ENCODE results near the gene ELK3. TPM values are rescaled to one million over a fixed set of nuclear protein-coding genes. Genes with fewer than 3 reads are reported as not detected.

Gene ELK3
- total RNA-seq, 1 donor from 2014 or later = 3.7 TPM

DNA sequence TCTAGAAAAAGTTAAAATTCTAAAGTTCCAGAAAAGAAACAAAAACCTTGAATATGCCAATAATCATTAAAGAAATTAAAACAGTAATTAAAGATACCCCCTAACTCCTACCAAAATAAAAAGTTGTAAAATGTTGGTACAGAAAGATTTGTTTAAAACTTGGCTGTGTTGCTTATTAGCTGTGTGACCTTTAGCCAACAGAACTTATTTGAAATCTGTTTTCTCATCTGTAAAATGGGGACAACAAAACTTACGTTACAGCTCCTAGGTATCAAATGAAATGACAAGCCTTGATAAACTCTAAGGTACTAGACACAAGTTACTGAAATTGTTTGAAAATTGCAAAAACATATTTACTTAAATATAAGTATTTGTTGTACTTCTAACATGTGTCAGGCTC lies 71.7 kb downstream of the ELK3 start:
- no peaks in the 10 kb centered on the region for H3K4me1 Mint-ChIP-seq (ENCODE audit: low read depth, unreplicated experiment)
- no peak overlapping the region for H3K4me3 Mint-ChIP-seq (ENCODE audit: unreplicated experiment)
- H3K27me3 Mint-ChIP-seq (ENCODE audit: unreplicated experiment) = peaks cover 8% of the 10 kb centered on the region
- H3K9me3 Mint-ChIP-seq (ENCODE audit: unreplicated experiment) = no peaks in the 10 kb centered on the region
- H3K27ac Mint-ChIP-seq (ENCODE audit: unreplicated experiment) = no peak overlapping the region
- no peak for DNase-seq
- TF ChIP-seq CTCF (IDR thresholded peaks at IDR 0.05; ENCODE audit: partially characterized antibody, unreplicated experiment) = no peak
- no peaks in the 10 kb centered on the region for H3K36me3 Mint-ChIP-seq (ENCODE audit: unreplicated experiment)

DNA sequence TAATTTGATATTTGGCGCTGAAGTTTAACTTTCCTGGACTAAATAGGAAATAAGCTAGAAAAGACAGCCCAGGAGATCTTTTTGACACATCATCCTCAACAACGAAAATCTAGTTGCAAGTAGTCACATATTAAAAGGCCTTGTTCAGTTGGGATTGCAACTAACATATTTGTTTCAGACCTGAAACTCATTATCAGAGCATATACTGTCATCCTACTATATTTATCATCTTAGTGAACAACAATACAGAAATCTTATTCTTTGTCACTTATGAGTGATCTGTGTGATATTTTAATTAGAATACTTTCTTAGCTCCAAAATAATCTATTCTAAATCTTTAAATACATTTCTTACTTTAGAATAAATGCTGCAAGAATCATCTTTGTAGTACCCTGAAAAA lies 72.1 kb downstream of the ELK3 start:
- Mint-ChIP-seq H3K9me3 (ENCODE audit: unreplicated experiment) (no peaks in the 10 kb centered on the region), H3K27me3 (ENCODE audit: unreplicated experiment) (peaks cover 8% of the 10 kb centered on the region), H3K4me3 (ENCODE audit: unreplicated experiment) (no peak overlapping the region), H3K27ac (ENCODE audit: unreplicated experiment) (no peak overlapping the region), H3K36me3 (ENCODE audit: unreplicated experiment) (no peaks in the 10 kb centered on the region), H3K4me1 (ENCODE audit: low read depth, unreplicated experiment) (no peaks in the 10 kb centered on the region)
- TF ChIP-seq CTCF (IDR thresholded peaks at IDR 0.05; ENCODE audit: partially characterized antibody, unreplicated experiment) = no peak
- DNase-seq = no peak

- Mint-ChIP-seq H3K36me3 (ENCODE audit: unreplicated experiment) (peaks cover 6% of the 10 kb centered on the region), H3K27me3 (ENCODE audit: unreplicated experiment) (peaks cover 4% of the 10 kb centered on the region), H3K4me3 (ENCODE audit: unreplicated experiment) (no peak overlapping the region), H3K9me3 (ENCODE audit: unreplicated experiment) (peaks cover 4% of the 10 kb centered on the region), H3K27ac (ENCODE audit: unreplicated experiment) (no peak overlapping the region), H3K4me1 (ENCODE audit: low read depth, unreplicated experiment) (peaks cover 3% of the 10 kb centered on the region)
- DNase-seq = no peak
- no peak for TF ChIP-seq CTCF (IDR thresholded peaks at IDR 0.05; ENCODE audit: partially characterized antibody, unreplicated experiment)
These were observed 77.5 kb downstream of the ELK3 start for GRCh38 chr12:96271469-96272199.

DNA sequence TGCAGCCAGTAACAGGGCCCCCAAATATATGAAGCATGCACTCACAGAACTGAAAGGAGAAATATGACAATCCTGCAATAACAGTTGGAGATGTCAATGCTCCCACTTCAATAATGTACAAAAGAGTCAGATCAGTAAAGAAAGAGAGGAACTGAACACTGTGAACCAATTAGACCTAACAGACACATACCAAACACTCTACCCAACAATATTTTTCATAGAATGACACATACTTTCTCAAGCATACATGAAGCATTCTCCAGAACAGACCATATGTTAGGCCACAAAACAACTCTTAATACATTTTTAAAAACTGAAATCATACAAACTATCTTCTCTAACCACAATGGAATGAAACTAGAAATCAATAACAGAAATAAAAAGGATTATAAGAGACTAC lies 80.2 kb downstream of the ELK3 start:
- no peak for DNase-seq
- Mint-ChIP-seq H3K4me3 (ENCODE audit: unreplicated experiment) (no peak overlapping the region), H3K36me3 (ENCODE audit: unreplicated experiment) (peaks cover 6% of the 10 kb centered on the region), H3K4me1 (ENCODE audit: low read depth, unreplicated experiment) (peaks cover 3% of the 10 kb centered on the region), H3K9me3 (ENCODE audit: unreplicated experiment) (peaks cover 6% of the 10 kb centered on the region), H3K27ac (ENCODE audit: unreplicated experiment) (no peak overlapping the region), H3K27me3 (ENCODE audit: unreplicated experiment) (peaks cover 4% of the 10 kb centered on the region)
- TF ChIP-seq CTCF (IDR thresholded peaks at IDR 0.05; ENCODE audit: partially characterized antibody, unreplicated experiment) = no peak

DNA sequence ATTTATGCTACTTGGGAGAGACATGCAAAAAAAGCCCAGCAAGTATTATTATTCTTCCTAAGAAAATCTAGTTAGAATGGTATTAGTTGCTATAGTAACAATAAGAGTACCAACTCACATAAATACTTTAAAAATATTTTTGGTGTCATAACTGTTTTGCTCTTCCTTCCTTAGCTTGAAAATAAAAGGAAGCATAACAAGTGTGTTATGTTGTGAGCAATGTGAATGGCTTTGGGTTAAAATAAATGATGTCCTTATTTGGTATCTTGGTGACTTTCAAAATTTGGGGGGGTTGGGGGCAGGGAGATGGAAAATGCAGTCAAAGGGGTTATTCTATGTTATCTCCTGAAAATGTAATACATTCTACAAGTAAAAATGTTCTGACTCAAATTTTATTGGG lies 91.0 kb downstream of the ELK3 start:
- Mint-ChIP-seq H3K9me3 (ENCODE audit: unreplicated experiment) (no peaks in the 10 kb centered on the region), H3K4me3 (ENCODE audit: unreplicated experiment) (no peak overlapping the region), H3K36me3 (ENCODE audit: unreplicated experiment) (no peaks in the 10 kb centered on the region), H3K27ac (ENCODE audit: unreplicated experiment) (no peak overlapping the region), H3K4me1 (ENCODE audit: low read depth, unreplicated experiment) (no peaks in the 10 kb centered on the region), H3K27me3 (ENCODE audit: unreplicated experiment) (no peaks in the 10 kb centered on the region)
- TF ChIP-seq CTCF (IDR thresholded peaks at IDR 0.05; ENCODE audit: partially characterized antibody, unreplicated experiment) = no peak
- no peak for DNase-seq

All from glutamatergic neuron (in vitro differentiated cells).